Duodenal mucosa (tissue), 2 donors: ENCODE results near the gene PTPRG.

ENCODE experiments used
- H3K27ac ChIP-seq: one replicate; pipeline ENCODE4 v1.7.0; 2013; ENCODE audit warnings: low read depth, low read length
- H3K27me3 ChIP-seq, 2 donors: one replicate each; pipeline ENCODE4 v1.7.0; 2013; ENCODE audit warnings: low read length in 2 of 2, control low read depth in 1 of 2; ENCODE audit not compliant: insufficient read depth in 2 of 2, control insufficient read depth in 1 of 2
- H3K36me3 ChIP-seq, 2 donors: one replicate each; pipeline ENCODE4 v1.7.0; 2013; ENCODE audit warnings: low read length in 2 of 2, control low read depth in 1 of 2; ENCODE audit not compliant: insufficient read depth in 2 of 2, control insufficient read depth in 1 of 2
- H3K4me1 ChIP-seq, 2 donors: one replicate each; pipeline ENCODE4 v1.7.0; 2013; ENCODE audit warnings: low read length in 2 of 2, control low read depth in 1 of 2; ENCODE audit not compliant: insufficient read depth in 2 of 2, control insufficient read depth in 1 of 2
- H3K4me3 ChIP-seq, 2 donors: one replicate each; pipeline ENCODE4 v1.7.0; 2013; ENCODE audit warnings: low read length in 2 of 2, low read depth in 1 of 2
- H3K9ac ChIP-seq, 2 donors: one replicate each; pipeline ENCODE4 v1.7.0; 2013; ENCODE audit warnings: low read length in 2 of 2, low read depth in 1 of 2
- H3K9me3 ChIP-seq, 2 donors: one replicate each; pipeline ENCODE4 v1.7.0; 2013; ENCODE audit warnings: low read length in 2 of 2, control low read depth in 1 of 2; ENCODE audit not compliant: control insufficient read depth in 1 of 2

The PTPRG gene

DNA sequence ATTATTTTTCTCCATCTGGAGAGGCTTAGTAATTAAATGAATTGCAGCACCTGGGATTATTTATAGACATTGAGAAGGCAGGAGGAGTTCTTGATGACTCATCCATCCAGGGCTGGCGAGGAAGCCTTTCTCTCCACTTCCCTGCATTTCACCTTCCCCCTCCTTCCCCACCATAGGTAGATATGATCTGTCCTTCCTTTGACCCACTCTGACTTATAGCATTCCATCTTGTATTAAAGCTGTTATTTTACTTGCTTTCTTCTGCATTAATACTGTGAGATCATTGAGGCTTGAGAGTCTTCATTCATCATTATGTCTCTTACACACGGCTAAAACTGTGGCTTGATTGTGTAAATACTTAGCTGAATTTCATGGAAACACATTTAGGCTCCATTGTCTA, 523.2 kb downstream of the PTPRG start:
- Histone ChIP-seq H3K27ac (no peak overlapping the region), H3K4me3 (no peak overlapping the region), H3K4me1 (no peaks in the 10 kb centered on the region), H3K9ac (no peak overlapping the region), H3K9me3 (no peaks in the 10 kb centered on the region), H3K36me3 (no peaks in the 10 kb centered on the region), H3K27me3 (no peaks in the 10 kb centered on the region)

DNA sequence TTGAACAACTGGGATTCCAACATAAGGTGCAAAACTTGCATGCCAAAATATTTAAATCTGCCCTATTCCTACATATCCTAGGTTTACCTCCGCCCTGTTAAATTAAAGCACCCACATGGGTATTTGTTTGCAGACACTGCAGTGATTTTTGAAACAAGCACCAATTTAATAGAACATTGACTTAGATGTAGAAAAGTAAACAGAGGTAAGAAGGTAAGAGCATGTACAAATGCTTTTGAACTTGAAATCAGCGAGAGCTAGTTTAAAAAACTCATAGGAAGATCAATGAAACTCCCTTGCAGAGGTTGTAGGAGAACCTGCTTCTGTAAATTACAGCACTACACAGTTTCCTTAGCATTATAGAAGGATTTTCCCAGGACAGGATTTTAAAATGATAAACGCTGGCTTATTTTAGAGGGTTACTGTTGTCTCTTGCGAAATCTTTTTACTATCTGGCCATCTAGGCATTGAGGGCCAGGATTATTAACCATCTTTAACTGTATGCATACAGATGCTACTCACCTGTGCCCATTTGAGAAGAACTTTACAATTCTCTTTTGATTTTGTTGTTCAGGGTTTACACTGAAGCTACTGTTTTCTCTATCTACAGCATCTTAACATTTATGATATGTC, 527.2 kb downstream of the PTPRG start:
- Histone ChIP-seq H3K9ac (no peak overlapping the region), H3K4me1 (no peaks in the 10 kb centered on the region), H3K4me3 (no peak overlapping the region), H3K27ac (no peak overlapping the region), H3K9me3 (no peaks in the 10 kb centered on the region), H3K36me3 (no peaks in the 10 kb centered on the region), H3K27me3 (no peaks in the 10 kb centered on the region)

DNA sequence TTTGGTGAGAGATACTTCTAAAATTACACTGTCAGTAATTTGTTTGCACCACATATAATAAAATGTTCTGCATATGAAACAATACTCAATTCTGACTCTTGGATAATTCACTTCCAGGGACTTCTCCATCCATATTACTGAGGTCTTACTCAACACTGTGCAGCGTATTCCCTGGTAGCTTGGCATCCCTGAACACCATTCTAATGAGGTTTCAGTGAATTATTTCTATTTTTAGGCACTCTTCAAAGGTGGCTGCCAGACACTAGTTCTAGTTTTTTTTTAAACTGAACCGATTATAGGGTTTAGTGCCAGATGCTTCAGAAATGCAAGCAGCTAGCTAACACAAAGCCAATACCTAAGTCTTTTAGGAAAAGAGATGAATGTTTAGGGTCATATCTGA, 528.7 kb downstream of the PTPRG start:
- Histone ChIP-seq H3K27ac (no peak overlapping the region), H3K4me3 (no peak overlapping the region), H3K9me3 (no peaks in the 10 kb centered on the region), H3K9ac (no peak overlapping the region), H3K4me1 (no peaks in the 10 kb centered on the region), H3K27me3 (no peaks in the 10 kb centered on the region), H3K36me3 (no peaks in the 10 kb centered on the region)

GRCh38 chr3:62090519-62090918, 529.1 kb downstream of the PTPRG start:
- no peaks in the 10 kb centered on the region for H3K9me3 ChIP-seq
- no peaks in the 10 kb centered on the region for H3K27me3 ChIP-seq
- H3K9ac ChIP-seq, result no peak overlapping the region
- H3K36me3 ChIP-seq, result no peaks in the 10 kb centered on the region
- no peak overlapping the region for H3K4me3 ChIP-seq
- H3K27ac ChIP-seq, result no peak overlapping the region
- H3K4me1 ChIP-seq, result no peaks in the 10 kb centered on the region

DNA sequence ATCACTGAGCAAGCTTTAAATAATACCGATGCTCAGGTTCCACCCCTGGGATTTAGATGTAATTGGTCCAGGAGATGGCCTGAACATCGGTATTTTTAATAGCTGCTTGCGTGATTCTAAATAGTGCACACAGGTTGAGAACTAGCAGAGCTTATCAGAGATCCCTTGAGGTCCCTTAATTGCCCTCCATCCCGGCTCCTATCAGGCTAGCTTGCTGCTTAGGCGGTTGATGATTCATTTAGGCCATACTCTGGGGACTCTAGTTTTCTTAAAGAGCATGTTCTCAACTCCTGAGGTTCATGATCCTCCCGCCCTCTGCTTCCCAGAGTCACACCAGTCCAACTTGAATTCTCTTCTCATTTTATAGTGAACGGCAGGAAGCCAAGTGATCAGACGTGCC, 531.7 kb downstream of the PTPRG start:
- Histone ChIP-seq H3K27me3 (no peaks in the 10 kb centered on the region), H3K4me3 (no peak overlapping the region), H3K4me1 (no peaks in the 10 kb centered on the region), H3K36me3 (no peaks in the 10 kb centered on the region), H3K9me3 (no peaks in the 10 kb centered on the region), H3K27ac (no peak overlapping the region), H3K9ac (no peak overlapping the region)

DNA sequence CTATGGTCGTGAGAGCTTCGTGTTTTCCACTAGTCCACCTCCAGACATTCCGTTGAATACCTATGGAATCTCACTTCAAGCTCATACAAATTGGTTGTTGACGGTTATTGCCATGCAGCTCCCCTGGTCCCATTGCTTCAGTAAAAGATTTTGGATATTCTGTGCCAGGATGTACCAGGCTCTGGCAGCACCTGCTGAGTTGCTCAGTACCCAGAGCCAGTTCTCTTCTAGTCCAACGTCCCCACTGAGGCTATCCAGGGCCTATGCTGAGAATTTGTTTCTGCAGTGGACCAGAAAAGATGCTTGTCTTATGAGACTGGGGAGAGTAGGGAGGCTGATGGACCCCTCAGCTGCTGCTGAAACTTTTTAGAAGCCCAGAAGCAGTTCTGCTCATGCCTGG, 533.1 kb downstream of the PTPRG start:
- Histone ChIP-seq H3K9me3 (no peaks in the 10 kb centered on the region), H3K27ac (no peak overlapping the region), H3K4me1 (no peaks in the 10 kb centered on the region), H3K9ac (no peak overlapping the region), H3K4me3 (no peak overlapping the region), H3K36me3 (no peaks in the 10 kb centered on the region), H3K27me3 (no peaks in the 10 kb centered on the region)

- Histone ChIP-seq H3K4me3 (no peak overlapping the region), H3K9me3 (no peaks in the 10 kb centered on the region), H3K36me3 (no peaks in the 10 kb centered on the region), H3K27ac (no peak overlapping the region), H3K9ac (no peak overlapping the region), H3K27me3 (no peaks in the 10 kb centered on the region), H3K4me1 (no peaks in the 10 kb centered on the region)
These were observed 533.7 kb downstream of the PTPRG start for GRCh38 chr3:62095080-62095479.

DNA sequence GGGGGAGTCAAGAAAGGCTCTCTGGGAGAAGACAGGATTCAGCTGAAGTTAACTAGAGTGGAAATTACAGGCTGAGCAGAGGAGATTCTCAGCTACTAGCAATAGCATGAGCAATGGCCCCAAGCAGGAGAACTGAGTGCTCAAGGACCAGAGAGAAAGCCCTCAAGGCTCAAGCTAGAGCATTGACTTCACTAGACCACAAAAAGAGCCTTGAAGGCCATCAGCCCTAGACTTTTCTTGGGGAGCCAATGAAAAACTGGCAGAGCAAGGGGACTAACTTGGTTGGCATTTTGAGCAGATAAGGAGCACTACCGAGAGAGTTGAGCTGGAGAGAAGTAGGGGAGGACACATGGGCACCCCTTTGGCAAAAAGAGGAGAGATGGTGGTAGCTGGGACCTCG, 534.4 kb downstream of the PTPRG start:
- Histone ChIP-seq H3K9me3 (no peaks in the 10 kb centered on the region), H3K27ac (no peak overlapping the region), H3K36me3 (no peaks in the 10 kb centered on the region), H3K9ac (no peak overlapping the region), H3K4me3 (no peak overlapping the region), H3K4me1 (no peaks in the 10 kb centered on the region), H3K27me3 (no peaks in the 10 kb centered on the region)

DNA sequence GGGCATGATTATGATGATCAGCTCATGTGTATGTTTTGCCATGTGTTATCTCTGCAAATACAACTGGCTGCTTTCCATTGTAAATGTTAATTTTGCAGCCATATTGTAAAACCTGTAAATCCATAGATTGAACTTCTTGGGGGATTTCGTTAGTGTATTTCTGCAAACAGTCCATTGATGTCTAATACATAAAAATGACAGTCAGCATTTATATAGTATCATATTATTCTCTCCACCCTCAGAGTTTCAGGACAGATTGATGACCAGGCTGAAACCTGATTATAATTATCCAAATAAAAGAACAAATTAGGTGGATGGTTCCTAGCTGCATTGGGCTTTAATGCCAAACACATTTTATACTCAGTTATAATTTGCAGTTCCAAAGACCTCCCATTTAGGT, 535.1 kb downstream of the PTPRG start:
- Histone ChIP-seq H3K27ac (no peak overlapping the region), H3K4me3 (no peak overlapping the region), H3K9ac (no peak overlapping the region), H3K9me3 (no peaks in the 10 kb centered on the region), H3K36me3 (no peaks in the 10 kb centered on the region), H3K27me3 (no peaks in the 10 kb centered on the region), H3K4me1 (no peaks in the 10 kb centered on the region)

DNA sequence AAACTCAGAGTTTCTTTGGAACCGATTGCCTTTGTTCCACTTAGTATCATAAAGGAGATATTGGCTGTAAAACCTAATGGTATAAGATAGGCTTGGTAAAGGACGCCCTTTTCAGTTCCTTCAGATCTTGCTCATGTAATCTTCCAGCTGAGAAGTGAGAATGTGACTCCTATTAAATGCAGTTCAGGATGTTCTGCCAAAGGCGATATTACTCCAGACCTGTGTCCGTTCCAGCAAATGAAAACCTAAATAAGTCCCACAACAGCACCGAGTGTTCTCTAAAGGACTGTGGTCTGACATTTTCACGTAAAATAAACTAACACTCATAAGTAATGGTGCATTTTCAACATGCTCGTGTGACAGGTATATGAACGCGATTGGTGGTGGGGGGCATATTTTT, 535.8 kb downstream of the PTPRG start:
- Histone ChIP-seq H3K4me3 (no peak overlapping the region), H3K27me3 (no peaks in the 10 kb centered on the region), H3K9me3 (no peaks in the 10 kb centered on the region), H3K27ac (no peak overlapping the region), H3K4me1 (no peaks in the 10 kb centered on the region), H3K9ac (no peak overlapping the region), H3K36me3 (no peaks in the 10 kb centered on the region)
